Suprapubic skin (tissue), 4 donors: Measurements from ENCODE around the gene FOXL2.

Source experiments
- POLR2A ChIP-seq, 2 donors: fragments of 450-650 bp; IDR thresholded peaks; one replicate each; pipeline ENCODE4 v1.6.1; 2017; ENCODE audit warnings: antibody characterized with exemption in 2 of 2, mild to moderate bottlenecking in 2 of 2, moderate library complexity in 2 of 2
- POLR2AphosphoS5 ChIP-seq, 3 donors: sonication (generic); formaldehyde crosslinking; IDR thresholded peaks; one replicate each; pipeline ENCODE4 v1.6.1; 2017; ENCODE audit warnings: antibody characterized with exemption in 3 of 3
- TF ChIP-seq, protein P1 (sequence below), 2 donors: fragments of 200-600 bp in 1 of 2; fragments of 450-650 bp in 1 of 2; sonication (generic) in 1 of 2; IDR thresholded peaks; one replicate each; pipeline ENCODE4 v1.5.1; 2016 to 2019; ENCODE audit warnings: antibody characterized with exemption in 2 of 2, mild to moderate bottlenecking in 1 of 2, moderate library complexity in 1 of 2

DNA sequence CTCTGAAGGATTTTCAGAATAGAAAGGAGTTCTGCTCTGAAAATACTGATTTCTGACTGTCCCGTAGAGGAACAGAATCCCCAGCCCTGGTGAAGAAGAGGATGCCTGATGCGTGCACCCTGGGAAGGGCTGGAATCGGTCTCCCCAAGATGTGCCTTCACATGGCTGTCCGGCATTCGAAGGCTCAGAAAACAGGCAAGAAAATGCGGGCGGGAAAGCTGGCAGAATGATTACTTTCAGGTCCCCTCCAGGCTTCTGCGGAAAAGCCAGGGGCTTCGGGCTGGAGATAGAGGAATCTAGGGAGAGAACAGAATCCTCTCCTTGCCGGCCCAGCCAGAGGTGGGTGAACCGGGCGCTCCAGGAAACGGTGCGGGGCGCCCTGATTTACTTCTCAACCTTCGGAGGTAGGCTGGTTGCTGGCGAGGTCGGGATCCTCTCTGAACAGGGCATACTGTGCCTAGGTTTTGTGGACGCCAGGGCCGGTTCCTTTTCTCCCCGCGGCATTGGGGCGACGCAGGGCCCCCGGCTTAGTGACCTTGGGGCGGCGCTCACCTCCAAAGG is 2.6 kb upstream of the FOXL2 start:
- TF ChIP-seq, protein P1, sequence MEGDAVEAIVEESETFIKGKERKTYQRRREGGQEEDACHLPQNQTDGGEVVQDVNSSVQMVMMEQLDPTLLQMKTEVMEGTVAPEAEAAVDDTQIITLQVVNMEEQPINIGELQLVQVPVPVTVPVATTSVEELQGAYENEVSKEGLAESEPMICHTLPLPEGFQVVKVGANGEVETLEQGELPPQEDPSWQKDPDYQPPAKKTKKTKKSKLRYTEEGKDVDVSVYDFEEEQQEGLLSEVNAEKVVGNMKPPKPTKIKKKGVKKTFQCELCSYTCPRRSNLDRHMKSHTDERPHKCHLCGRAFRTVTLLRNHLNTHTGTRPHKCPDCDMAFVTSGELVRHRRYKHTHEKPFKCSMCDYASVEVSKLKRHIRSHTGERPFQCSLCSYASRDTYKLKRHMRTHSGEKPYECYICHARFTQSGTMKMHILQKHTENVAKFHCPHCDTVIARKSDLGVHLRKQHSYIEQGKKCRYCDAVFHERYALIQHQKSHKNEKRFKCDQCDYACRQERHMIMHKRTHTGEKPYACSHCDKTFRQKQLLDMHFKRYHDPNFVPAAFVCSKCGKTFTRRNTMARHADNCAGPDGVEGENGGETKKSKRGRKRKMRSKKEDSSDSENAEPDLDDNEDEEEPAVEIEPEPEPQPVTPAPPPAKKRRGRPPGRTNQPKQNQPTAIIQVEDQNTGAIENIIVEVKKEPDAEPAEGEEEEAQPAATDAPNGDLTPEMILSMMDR (IDR thresholded peaks at IDR 0.05), result no peak
- TF ChIP-seq POLR2AphosphoS5 (IDR thresholded peaks at IDR 0.05), result no peak
- no peak for TF ChIP-seq POLR2A (IDR thresholded peaks at IDR 0.05)
